ENCODE data around the gene CPB2.
A peak's percentile ranks its signal among the peaks of the same experiment; 100 is the strongest.

CPB2 gene

DNA sequence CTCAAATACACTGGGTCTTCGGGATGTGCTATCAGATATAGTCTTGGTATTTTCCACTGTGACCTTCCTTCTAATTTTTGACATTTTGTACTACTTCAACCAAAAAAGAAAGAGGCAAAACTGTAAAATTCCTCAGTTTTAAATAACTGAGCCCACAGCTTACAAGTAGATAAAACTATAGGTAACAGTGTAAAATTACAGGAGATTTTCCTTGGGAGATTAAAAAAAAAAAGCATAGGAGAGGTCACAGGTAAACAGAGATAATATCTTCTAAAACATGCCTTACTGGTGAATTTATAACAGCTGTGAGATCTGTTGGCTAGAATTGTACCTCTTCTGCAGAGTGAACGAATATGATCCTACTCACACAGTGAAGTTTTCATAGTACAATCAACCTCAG is 59.4 kb downstream of the CPB2 start:
- no peak for DNase-seq

GRCh38 chr13:46043647-46044046 is 61.2 kb downstream of the CPB2 start:
- DNase-seq = no peak

- no peak for DNase-seq
Measured at GRCh38 chr13:46041419-46041839, 63.4 kb downstream of the CPB2 start.

GRCh38 chr13:46040763-46041162 is 64.1 kb downstream of the CPB2 start:
- no peak for DNase-seq

DNA sequence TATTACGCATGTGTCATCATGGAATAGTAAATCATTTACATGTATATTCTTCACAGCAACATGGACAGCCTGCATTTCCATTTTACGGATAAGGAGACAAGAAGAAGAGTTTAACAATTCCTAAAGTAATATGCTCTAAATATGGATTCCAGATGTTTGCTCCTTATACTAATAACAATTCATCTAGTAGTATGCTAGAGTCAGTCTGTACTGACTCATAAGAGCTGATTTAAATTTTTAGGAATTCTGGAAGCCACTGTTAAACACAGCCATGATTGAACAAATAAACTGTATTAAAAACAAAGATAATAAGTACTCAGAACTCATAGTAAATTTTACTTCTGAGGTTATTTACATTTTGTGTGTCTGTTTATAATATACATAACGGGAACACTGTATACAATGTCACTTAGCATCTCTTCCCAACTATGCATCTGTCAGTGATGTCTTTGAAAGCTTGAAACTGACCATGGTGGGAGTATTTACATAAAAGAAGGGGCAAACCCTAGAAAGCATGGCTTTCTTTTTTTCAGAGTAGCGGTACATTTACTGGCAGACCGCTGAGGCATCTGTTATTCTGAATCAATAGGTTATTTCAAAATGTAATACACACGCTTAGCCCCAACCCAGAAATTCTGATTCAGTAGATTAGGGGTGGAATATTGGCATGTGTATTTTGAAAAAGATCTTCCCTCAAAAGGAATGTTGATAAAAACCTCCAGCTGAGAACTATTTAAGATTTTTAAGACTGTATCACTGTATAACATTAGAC is 65.2 kb downstream of the CPB2 start:
- no peak for DNase-seq

GRCh38 chr13:46038296-46038695 is 66.5 kb downstream of the CPB2 start:
- no peak for DNase-seq

- DNase-seq = no peak
Measured at GRCh38 chr13:46035066-46035465, 69.8 kb downstream of the CPB2 start.

- no peak for DNase-seq
Measured at GRCh38 chr13:46032341-46032740, 72.5 kb downstream of the CPB2 start.

DNA sequence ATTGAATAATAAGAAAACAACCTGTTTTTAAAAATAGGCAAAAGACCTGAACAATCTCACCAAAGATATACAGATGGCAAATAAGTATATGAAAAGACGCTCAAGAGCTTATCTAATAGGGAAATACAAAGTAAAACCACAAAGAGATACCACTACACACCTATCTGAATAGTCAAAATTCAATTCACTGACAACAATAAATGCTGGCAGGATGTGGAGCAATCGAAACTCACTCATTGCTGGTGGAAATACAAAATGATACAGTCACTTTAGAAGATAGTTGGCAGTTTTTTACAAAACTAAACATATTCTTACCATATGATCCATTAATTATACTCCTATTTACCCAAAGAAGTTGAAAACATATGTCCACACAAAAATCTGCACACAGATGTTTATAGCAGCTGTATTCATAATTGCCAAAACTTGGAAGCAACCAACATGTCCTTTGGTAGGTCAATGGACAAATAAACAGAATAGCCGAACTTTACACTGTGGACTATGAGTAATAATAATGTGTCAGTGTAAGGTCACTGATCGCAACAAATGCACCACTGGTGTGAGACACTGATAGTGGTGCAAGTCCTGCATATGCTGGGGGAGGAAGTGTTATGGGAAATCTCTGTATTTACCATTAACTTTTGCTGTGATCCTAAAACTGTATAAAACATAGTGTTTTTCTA is 73.1 kb downstream of the CPB2 start:
- DNase-seq = no peak

DNA sequence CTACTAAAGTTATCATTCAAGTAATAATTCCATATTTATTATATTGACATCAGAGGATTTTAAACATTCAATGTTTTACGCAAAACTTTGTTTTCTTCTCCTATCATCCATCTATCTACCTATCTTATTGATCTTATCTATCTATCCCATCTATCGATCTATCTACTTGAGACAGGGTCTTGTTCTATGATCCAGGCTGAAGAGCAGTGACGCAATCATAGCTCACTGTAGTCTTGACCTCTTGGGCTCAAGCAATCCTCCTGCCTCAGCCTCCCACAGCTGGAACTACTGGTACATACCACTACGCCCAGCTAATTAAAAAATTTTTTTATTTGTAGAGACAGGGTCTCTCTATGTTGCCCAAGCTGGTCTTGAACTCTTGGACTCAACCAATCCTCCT is 79.7 kb downstream of the CPB2 start:
- no peak for DNase-seq

GRCh38 chr13:46022481-46022880 is 82.4 kb downstream of the CPB2 start:
- DNase-seq = no peak

DNA sequence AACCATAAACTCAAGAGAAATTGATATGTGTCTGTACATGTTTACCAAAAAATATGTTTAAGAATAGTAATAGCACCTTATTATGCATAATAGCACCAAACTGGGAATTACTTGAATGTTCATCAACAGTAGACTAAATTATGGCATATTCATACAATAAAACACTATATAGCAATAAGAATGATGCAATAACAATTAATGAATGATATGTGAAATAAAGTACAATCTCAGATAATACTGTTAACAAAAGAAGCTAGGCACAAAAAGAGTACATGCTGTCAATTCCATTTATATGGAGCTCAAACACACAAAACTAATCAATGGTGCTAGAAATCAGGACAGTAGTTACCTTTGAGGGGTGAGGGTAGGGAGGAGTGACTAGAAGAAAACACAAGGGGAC is 88.6 kb downstream of the CPB2 start:
- no peak for DNase-seq

DNA sequence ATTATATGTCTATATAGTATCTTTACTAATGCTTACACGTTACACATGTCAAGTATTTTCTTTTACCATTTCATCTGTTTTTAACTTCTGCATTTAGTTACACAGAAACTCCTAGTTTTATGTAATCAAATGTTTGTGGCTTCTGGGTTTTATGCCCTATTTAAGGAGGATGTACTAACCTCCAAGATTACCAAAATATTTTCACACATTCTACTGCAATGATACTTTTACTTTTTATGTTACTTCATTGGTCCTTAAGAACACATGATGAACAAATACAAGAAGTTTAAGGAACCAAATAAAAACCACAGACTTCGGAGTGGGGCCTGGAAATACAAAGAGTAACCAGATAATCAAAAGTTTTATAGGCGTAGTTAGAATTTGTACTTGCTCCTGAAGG is 89.5 kb downstream of the CPB2 start:
- peak; percentile 13 for DNase-seq

DNA sequence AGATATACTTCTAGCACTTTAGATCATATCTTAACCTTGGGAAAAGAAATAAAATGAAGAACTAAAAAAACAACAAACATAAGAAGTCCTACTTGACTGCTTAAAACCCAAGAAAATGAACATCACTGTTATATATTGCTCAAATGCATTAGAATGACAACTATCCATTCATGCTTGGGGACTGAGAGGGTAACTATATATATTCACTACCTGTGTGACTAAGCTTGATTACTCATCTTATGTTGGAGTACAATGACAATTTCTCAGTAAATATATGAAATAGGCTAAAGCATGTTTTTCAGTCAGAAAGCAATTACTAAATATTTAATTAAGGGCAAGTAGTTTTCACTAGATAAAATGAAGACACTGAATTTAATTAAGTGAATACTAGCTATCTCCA is 92.4 kb downstream of the CPB2 start:
- DNase-seq = no peak

GRCh38 chr13:46010148-46010547 is 94.7 kb downstream of the CPB2 start:
- DNase-seq = peak; percentile 33

DNA sequence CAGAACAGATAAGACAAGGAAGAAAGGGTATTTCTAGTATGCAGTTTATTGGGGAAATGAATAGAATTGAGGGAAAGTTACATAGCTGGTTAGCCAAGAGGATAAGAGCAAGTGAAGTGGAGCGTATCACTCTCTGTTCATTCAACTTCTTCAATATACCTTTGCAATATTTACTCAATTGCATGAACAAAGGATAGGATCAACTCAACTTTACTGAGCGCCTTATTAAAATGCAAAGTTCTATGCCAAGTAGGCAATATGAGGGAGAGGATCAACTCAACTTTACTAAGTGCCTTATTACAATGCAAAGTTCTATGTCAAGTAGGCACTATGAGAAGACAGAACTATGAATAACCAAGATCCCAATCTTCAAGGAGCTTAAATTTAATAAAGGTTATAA is 96.2 kb downstream of the CPB2 start:
- DNase-seq = no peak

- DNase-seq = no peak
Measured at GRCh38 chr13:46006688-46007452, 98.0 kb downstream of the CPB2 start.

DNA sequence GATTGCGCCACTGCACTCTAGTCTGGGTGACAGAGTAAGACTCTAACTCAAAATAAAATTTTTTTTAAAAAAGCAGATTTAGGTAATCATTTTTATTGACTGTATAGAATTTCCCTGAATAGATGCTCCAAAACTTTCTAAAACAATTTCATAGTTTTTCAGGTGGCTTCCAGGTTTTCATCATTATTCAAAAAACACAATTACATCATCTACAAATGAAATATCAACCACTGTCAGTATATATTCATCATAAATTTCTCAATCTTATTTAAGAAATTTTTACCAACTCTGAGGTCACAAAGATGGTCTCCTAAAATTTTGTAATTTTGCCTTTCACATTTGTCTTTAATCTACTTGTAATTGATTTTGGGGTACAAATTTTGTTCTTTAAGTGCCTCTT is 100.3 kb downstream of the CPB2 start:
- DNase-seq = no peak

Measured in hematopoietic multipotent progenitor cell treated with erythropoietin and hydrocortisone succinate and interleukin-3 and kit ligand, for 6 days (in vitro differentiated cells).